ENCODE measurements around the gene OR52R1.

- no peak for TF ChIP-seq CTCF (IDR thresholded peaks at IDR 0.05)
- TF ChIP-seq EP300 (IDR thresholded peaks at IDR 0.05): no peak
Measured at GRCh38 chr11:4809246-4809645, 5.1 kb upstream of the OR52R1 start.

Data from ovary (tissue), 3 donors.